ENCODE data around the gene RSF1. TPM values are rescaled to one million over a fixed set of nuclear protein-coding genes. Genes with fewer than 3 reads are reported as not detected.
A peak's percentile ranks its signal among the peaks of the same experiment; 100 is the strongest.
"Not testable (repeated sequence)": the region's sequence is repeated elsewhere in the genome, so short reads cannot be mapped to it uniquely, and the experiment has no call there.

The RSF1 gene, protein sequence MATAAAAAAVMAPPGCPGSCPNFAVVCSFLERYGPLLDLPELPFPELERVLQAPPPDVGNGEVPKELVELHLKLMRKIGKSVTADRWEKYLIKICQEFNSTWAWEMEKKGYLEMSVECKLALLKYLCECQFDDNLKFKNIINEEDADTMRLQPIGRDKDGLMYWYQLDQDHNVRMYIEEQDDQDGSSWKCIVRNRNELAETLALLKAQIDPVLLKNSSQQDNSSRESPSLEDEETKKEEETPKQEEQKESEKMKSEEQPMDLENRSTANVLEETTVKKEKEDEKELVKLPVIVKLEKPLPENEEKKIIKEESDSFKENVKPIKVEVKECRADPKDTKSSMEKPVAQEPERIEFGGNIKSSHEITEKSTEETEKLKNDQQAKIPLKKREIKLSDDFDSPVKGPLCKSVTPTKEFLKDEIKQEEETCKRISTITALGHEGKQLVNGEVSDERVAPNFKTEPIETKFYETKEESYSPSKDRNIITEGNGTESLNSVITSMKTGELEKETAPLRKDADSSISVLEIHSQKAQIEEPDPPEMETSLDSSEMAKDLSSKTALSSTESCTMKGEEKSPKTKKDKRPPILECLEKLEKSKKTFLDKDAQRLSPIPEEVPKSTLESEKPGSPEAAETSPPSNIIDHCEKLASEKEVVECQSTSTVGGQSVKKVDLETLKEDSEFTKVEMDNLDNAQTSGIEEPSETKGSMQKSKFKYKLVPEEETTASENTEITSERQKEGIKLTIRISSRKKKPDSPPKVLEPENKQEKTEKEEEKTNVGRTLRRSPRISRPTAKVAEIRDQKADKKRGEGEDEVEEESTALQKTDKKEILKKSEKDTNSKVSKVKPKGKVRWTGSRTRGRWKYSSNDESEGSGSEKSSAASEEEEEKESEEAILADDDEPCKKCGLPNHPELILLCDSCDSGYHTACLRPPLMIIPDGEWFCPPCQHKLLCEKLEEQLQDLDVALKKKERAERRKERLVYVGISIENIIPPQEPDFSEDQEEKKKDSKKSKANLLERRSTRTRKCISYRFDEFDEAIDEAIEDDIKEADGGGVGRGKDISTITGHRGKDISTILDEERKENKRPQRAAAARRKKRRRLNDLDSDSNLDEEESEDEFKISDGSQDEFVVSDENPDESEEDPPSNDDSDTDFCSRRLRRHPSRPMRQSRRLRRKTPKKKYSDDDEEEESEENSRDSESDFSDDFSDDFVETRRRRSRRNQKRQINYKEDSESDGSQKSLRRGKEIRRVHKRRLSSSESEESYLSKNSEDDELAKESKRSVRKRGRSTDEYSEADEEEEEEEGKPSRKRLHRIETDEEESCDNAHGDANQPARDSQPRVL (N-terminal part only)
- total RNA-seq: 43.3 and 45.5 TPM in 2 replicates

DNA sequence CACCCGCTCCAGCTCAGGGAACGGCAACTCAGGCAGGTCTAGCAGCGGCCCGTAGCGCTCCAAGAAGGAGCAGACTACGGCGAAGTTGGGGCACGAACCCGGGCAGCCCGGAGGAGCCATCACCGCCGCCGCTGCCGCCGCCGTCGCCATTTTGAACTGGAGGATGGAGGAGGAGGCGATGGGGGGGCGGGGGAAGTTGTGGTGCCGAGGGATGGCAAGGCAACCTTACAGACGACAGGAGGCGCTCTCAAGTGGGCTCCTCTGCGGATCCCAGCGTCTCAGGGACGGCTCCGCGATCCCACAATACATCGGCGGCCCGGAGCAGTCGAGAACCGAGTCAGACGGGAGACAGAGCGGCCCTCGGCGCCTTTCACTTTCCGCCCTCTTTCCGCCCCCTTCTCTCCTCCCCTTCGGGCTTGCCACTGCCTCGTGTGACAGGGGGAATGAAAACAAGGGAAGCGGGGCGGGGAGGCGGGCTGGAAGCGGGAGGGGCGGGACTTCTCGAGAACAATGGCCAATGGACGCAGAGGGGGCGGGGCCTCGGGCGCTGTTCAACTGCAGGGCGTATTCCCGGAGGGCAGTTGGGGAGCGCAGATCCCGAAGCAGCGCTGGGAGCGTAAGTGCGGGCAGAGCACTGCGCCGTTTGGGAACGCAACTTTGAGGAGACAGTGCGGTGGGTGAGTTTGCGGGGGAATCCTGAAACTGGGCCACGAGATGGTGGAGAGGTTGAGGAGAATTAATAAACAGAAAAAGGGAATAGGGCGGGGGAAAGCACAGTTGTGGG is at the start of gene RSF1, which contains the start of gene AAMDC:
RSF1 (minus strand) TSS at position 158 of the 784 bp plus-strand sequence; CDS start at position 150, 8 bp downstream.
AAMDC (plus strand) TSS at position 580 of the 784 bp plus-strand sequence. CDS start 21,353 bp downstream, outside the sequence.
- peak within 1 kb of the TSS; percentile 99 for H3K4me3 Mint-ChIP-seq (ENCODE audit: low read depth)
- peak; percentile 96 for DNase-seq (ENCODE audit: low spot score)
- peaks cover 29% of the 10 kb centered on the region for H3K4me1 Mint-ChIP-seq (ENCODE audit: low read depth)
- intact Hi-C loops (cut with micrococcal nuclease): loop anchor here (1.0 to 5.0 kb wide), 6 partner anchors 38 to 1438 kb away; partner anchors contain the start of genes CLNS1A, GVQW3, INTS4 and KCTD21
- no peaks in the 10 kb centered on the region for H3K27me3 Mint-ChIP-seq (ENCODE audit: low read depth)
- peak within 1 kb of the TSS; percentile 94 for H3K27ac Mint-ChIP-seq
- no peaks in the 10 kb centered on the region for H3K9me3 Mint-ChIP-seq
- peaks cover 4% of the 10 kb centered on the region for H3K36me3 Mint-ChIP-seq (ENCODE audit: low read depth)

DNA sequence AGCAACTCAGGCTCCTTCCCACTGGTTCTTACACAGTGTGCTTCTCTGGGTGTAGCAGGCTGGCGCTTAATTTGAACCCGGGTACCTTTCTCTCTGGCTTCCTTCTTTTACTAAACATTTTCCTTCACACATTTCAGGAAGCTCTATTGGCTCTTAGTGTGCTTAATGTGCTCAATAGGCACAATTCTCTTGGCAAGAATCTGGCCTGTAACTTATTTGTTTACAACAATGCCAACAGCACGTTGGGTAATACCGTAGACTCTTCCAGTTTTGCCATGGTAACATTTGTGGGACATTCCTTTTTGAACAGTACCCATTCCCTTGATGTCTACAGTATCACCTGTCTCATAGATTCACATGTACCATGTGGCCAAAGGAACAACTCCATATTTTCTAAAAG is 48.2 kb upstream of the RSF1 start:
- Mint-ChIP-seq H3K36me3 (ENCODE audit: low read depth) (peaks cover 5% of the 10 kb centered on the region), H3K4me1 (ENCODE audit: low read depth) (no peaks in the 10 kb centered on the region), H3K27me3 (ENCODE audit: low read depth) (no peaks in the 10 kb centered on the region), H3K27ac (no peak overlapping the region), H3K9me3 (no peaks in the 10 kb centered on the region), H3K4me3 (ENCODE audit: low read depth) (no peak overlapping the region)
- no peak for DNase-seq (ENCODE audit: low spot score)
- intact Hi-C loops (cut with micrococcal nuclease): no loop called here

DNA sequence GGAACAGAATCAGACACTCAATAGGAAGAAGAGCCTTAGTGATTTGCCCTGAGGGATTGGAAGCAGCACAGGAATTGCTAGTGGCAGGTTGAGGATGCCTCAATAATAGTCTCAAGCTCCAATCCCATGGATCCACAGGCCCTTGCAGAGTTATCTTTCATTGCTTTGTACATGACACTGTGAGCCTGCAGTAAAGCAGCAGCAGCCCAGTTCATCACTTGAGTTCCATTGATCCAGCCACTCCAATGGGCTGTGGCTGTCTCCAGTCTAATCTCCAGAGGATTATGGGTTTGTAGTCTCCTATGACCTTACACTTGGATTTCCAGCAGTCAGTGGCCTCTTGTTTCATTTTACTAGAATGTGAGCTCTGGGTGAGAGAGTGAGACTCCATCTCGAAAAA is 45.8 kb upstream of the RSF1 start:
- Mint-ChIP-seq H3K9me3 (no peaks in the 10 kb centered on the region), H3K27me3 (ENCODE audit: low read depth) (no peaks in the 10 kb centered on the region), H3K36me3 (ENCODE audit: low read depth) (peaks cover 5% of the 10 kb centered on the region), H3K4me1 (ENCODE audit: low read depth) (no peaks in the 10 kb centered on the region), H3K27ac (no peak overlapping the region), H3K4me3 (ENCODE audit: low read depth) (no peak overlapping the region)
- intact Hi-C loops (cut with micrococcal nuclease): no loop called here
- no peak for DNase-seq (ENCODE audit: low spot score)

DNA sequence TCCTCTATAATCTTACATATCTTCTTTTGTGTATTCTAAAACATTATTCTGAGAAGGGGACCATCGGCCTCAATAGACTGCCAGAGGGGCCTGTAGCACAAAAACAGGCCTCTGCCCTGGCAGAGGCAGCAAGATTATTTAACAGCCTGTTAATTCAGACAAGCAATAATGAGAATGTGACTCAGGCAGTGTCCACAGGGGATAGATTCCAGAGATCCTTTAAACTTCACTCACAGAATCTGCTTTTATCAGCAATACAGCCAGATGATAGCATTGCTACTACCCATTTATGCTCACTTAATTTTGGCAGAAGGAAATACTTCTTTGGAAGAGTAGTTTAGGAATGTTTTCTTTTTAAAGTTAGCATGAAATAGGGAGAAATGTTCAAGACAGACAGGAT is 45.3 kb upstream of the RSF1 start:
- intact Hi-C loops (cut with micrococcal nuclease): no loop called here
- no peaks in the 10 kb centered on the region for H3K27me3 Mint-ChIP-seq (ENCODE audit: low read depth)
- no peak overlapping the region for H3K27ac Mint-ChIP-seq
- DNase-seq (ENCODE audit: low spot score): no peak
- H3K9me3 Mint-ChIP-seq: no peaks in the 10 kb centered on the region
- no peaks in the 10 kb centered on the region for H3K4me1 Mint-ChIP-seq (ENCODE audit: low read depth)
- no peak overlapping the region for H3K4me3 Mint-ChIP-seq (ENCODE audit: low read depth)
- peaks cover 5% of the 10 kb centered on the region for H3K36me3 Mint-ChIP-seq (ENCODE audit: low read depth)

DNA sequence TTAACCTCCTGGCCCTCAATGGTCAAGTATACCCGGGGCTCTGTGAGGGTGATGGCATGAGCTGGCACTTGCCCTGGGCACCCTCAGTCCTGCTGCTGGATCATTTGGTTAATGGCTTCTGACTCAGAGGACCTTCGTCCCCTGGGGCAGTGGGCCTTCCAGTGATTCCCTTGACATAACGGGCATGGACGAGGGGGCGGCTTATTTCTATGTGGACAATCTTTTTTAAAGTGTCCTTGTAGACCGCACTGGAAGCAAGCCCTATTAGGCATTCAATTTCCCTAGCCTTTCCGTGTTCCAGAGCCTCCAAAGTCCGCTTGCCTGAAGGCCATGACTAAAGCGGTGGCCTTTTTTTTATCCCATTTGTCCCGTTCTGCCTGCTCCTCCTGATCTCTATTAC is 40.9 kb upstream of the RSF1 start:
- H3K27ac Mint-ChIP-seq; H3K9me3 Mint-ChIP-seq; H3K4me3 Mint-ChIP-seq (ENCODE audit: low read depth); H3K27me3 Mint-ChIP-seq (ENCODE audit: low read depth); H3K36me3 Mint-ChIP-seq (ENCODE audit: low read depth); intact Hi-C loops (cut with micrococcal nuclease); DNase-seq (ENCODE audit: low spot score); H3K4me1 Mint-ChIP-seq (ENCODE audit: low read depth): not testable (repeated sequence)

DNA sequence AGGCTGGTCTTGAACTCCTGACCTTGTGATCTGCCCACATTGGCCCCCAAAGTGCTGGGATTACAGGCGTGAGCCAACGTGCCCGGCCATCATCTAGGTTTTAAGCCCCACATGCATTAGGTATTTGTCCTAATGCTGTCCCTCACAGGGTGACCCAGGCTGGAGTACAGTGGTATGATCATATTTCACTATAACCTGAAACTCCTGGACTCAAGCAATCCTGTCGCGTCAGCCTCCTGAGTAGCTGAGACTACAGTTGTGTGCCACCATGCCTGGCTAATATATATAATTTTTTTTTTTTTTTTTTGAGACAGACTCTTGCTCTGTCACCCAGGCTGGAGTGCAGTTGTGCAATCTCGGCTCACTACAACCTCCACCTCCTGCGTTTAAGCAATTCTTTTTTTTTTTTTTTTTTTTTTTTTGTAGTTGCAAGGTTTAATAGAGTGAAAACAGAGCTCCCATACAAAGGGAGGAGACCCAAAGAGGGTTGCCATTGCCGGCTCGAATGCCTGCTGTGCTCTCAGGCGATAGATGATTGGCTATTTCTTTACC is 37.5 kb upstream of the RSF1 start:
- H3K27ac Mint-ChIP-seq; DNase-seq (ENCODE audit: low spot score); H3K4me1 Mint-ChIP-seq (ENCODE audit: low read depth); H3K4me3 Mint-ChIP-seq (ENCODE audit: low read depth); intact Hi-C loops (cut with micrococcal nuclease); H3K27me3 Mint-ChIP-seq (ENCODE audit: low read depth): not testable (repeated sequence)
- Mint-ChIP-seq H3K36me3 (ENCODE audit: low read depth) (peaks cover 28% of the 10 kb centered on the region), H3K9me3 (peaks cover 28% of the 10 kb centered on the region)

DNA sequence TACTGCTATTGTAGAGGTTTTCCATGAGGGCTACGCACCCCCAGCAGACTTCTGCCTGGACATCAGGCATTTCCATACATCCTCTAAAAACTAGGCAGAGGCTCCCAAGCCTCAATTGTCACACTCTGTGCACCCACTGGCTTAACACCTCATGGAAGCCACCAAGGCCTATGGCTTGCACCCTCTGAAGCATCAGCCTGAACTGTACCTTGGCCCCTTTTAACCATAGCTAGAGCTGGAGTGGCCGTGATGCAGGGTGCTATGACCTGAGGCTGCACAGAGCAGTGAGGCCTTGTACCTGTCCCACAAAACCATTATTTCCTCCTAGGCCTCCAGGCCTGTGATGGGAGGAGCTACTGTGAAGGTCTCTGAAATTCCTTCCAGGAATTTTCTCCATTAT is 34.3 kb upstream of the RSF1 start:
- Mint-ChIP-seq H3K36me3 (ENCODE audit: low read depth) (peaks cover 30% of the 10 kb centered on the region), H3K9me3 (peaks cover 29% of the 10 kb centered on the region), H3K4me3 (ENCODE audit: low read depth) (no peak overlapping the region), H3K4me1 (ENCODE audit: low read depth) (no peaks in the 10 kb centered on the region), H3K27me3 (ENCODE audit: low read depth) (no peaks in the 10 kb centered on the region), H3K27ac (no peak overlapping the region)
- DNase-seq (ENCODE audit: low spot score): no peak
- intact Hi-C loops (cut with micrococcal nuclease): no loop called here

DNA sequence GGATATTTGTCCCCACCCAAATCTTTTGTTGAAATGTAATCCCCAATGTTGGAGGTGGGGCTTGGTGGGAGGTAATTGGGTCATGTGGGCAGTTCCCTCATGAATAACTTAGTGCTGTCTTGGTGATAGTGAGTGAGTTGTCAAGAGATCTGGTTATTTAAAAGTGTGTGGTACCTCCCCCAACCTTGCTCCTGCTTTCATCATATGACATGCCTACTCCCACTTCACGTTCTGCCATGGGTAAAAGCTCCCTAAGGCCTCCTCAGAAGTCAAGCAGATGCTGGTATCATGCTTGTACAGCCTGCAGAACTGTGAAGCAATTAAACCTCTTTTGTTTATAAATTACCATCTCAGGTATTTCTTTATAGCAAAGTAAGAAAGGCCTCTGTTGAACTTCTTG is 31.0 kb upstream of the RSF1 start:
- H3K36me3 Mint-ChIP-seq (ENCODE audit: low read depth): peaks cover 30% of the 10 kb centered on the region
- H3K4me3 Mint-ChIP-seq (ENCODE audit: low read depth): no peak overlapping the region
- H3K4me1 Mint-ChIP-seq (ENCODE audit: low read depth): no peaks in the 10 kb centered on the region
- peaks cover 24% of the 10 kb centered on the region for H3K9me3 Mint-ChIP-seq
- intact Hi-C loops (cut with micrococcal nuclease): no loop called here
- no peak overlapping the region for H3K27ac Mint-ChIP-seq
- no peaks in the 10 kb centered on the region for H3K27me3 Mint-ChIP-seq (ENCODE audit: low read depth)
- no peak for DNase-seq (ENCODE audit: low spot score)

DNA sequence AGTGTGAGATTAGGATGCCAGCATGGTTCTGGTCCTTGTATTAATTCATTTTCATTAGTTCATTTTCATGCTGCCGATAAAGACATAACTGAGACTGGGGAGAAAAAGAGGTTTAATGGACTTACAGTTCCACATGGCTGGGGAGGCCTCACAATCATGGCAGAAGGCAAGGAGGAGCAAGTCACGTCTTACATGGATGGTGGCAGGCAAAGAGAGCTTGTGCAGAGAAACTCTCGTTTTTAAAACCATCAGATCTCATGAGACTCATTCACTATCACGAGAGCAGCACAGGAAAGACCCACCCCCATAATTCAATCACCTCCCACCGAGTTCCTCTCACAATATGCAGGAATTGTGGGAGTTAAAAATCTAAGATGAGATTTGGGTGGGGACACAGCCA is 23.2 kb upstream of the RSF1 start:
- intact Hi-C loops (cut with micrococcal nuclease); DNase-seq (ENCODE audit: low spot score); H3K4me3 Mint-ChIP-seq (ENCODE audit: low read depth); H3K27ac Mint-ChIP-seq; H3K4me1 Mint-ChIP-seq (ENCODE audit: low read depth); H3K27me3 Mint-ChIP-seq (ENCODE audit: low read depth): not testable (repeated sequence)
- peaks cover 23% of the 10 kb centered on the region for H3K36me3 Mint-ChIP-seq (ENCODE audit: low read depth)
- H3K9me3 Mint-ChIP-seq: peaks cover 12% of the 10 kb centered on the region

DNA sequence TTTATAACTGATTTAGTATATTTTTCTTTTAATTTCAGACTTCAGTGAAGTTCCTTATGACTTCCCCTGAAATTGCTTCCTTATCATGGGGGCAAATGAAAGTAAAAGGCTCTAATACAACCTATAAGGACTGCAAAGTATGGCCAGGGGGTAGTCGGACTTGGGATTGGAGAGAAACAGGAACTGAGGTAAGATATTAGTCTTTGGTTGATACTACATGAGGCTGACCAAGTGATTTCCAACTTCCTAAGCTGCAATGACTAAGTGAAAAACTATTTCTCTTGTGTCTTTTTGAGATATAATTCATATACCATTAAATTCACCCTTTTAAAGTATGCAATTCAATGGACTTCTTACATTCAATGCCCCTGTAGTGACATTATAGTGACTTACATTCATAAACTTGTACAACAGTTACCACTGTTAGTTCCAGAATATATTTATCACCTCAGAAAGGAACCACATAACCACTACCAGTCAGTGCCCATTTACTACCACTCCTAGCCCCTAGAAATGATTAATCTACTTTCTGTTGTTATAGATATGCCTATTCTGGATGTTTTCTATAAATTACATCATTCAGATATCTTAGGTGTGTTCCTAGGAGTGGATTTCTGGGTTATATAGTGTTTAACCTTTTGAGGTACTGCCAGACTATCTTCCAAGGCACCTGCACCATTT is 22.1 kb upstream of the RSF1 start:
- Mint-ChIP-seq H3K36me3 (ENCODE audit: low read depth) (peaks cover 23% of the 10 kb centered on the region), H3K27me3 (ENCODE audit: low read depth) (no peaks in the 10 kb centered on the region), H3K27ac (no peak overlapping the region), H3K4me1 (ENCODE audit: low read depth) (no peaks in the 10 kb centered on the region), H3K9me3 (peaks cover 12% of the 10 kb centered on the region), H3K4me3 (ENCODE audit: low read depth) (no peak overlapping the region)
- no peak for DNase-seq (ENCODE audit: low spot score)
- intact Hi-C loops (cut with micrococcal nuclease): no loop called here

DNA sequence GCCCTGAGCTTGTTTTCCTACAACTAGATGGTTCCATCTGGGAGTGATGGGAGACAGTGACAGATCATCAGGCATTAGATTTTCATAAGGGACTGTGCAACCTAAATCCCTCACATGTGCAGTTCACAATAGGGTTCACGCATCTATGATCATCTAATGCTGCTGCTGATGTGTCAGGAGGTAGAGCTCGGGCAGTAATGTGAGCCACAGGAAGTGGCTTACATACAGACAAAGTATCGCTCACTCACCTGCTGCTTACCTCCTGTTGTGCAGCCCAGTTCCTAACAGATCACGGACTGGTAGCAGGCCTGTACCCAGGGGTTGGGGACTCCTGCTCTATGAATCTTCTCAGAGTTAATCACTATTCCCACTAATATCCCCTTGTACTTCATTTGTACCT is 12.8 kb upstream of the RSF1 start:
- intact Hi-C loops (cut with micrococcal nuclease): no loop called here
- no peak overlapping the region for H3K4me3 Mint-ChIP-seq (ENCODE audit: low read depth)
- H3K27ac Mint-ChIP-seq: no peak overlapping the region
- no peaks in the 10 kb centered on the region for H3K4me1 Mint-ChIP-seq (ENCODE audit: low read depth)
- H3K9me3 Mint-ChIP-seq: no peaks in the 10 kb centered on the region
- DNase-seq (ENCODE audit: low spot score): no peak
- H3K36me3 Mint-ChIP-seq (ENCODE audit: low read depth): no peaks in the 10 kb centered on the region
- H3K27me3 Mint-ChIP-seq (ENCODE audit: low read depth): no peaks in the 10 kb centered on the region

Measured in activated T-helper 2 cell treated with anti-CD3 and anti-CD28 coated beads, Interferon-gamma antibody, Interleukin-2, Interleukin-4, amounts not matched to agents 10 μg/mL and 5 μg/mL and 100 μg/mL, durations not matched to agents 14 hours and 24 hours and 36 hours (primary cell).